Gastrocnemius medialis (tissue), 4 donors: ENCODE measurements around the gene TGFA. TPM values are rescaled to one million over a fixed set of nuclear protein-coding genes. Genes with fewer than 3 reads are reported as not detected.
A peak's percentile ranks its signal among the peaks of the same experiment; 100 is the strongest.

Experiments used
- ATAC-seq, 2 donors: fragments of 150-250 bp; one replicate each; pipeline ENCODE4 v1.9.1; 2016
- DNase-seq, 2 donors: peaks; one replicate each; pipeline ENCODE4 v3.0.0-alpha.2; 2019
- H3K27ac ChIP-seq, 4 donors: fragments of 200-600 bp; sonication (generic); 1 replicate in 1 of 4; 2 replicates in 3 of 4; pipeline ENCODE4 v1.5.1; 2016 to 2018; ENCODE audit warnings: mild to moderate bottlenecking in 2 of 4, moderate library complexity in 1 of 4
- H3K27me3 ChIP-seq, 3 donors: fragments of 200-600 bp; sonication (generic) in 2 of 3; 1 replicate in 1 of 3; 2 replicates in 2 of 3; pipeline versions ENCODE4 v1.5.1 to v1.6.0; 2016 to 2019; ENCODE audit warnings: mild to moderate bottlenecking in 1 of 3, moderate library complexity in 1 of 3
- H3K36me3 ChIP-seq, 2 donors: fragments of 200-600 bp; sonication (generic) in 1 of 2; one replicate each; pipeline ENCODE4 v1.5.1; 2017 to 2018
- H3K4me1 ChIP-seq, 2 donors: fragments of 200-600 bp; sonication (generic) in 1 of 2; one replicate each; pipeline ENCODE4 v1.5.1; 2016 to 2017; ENCODE audit warnings: mild to moderate bottlenecking in 2 of 2
- H3K4me3 ChIP-seq, 4 donors: fragments of 200-600 bp; sonication (generic) in 3 of 4; 1 replicate in 1 of 4; 2 replicates in 3 of 4; pipeline ENCODE4 v1.5.1; 2016 to 2019; ENCODE audit warnings: mild to moderate bottlenecking in 2 of 4
- H3K9me3 ChIP-seq, 3 donors: fragments of 200-600 bp; sonication (generic) in 2 of 3; 1 replicate in 1 of 3; 2 replicates in 2 of 3; pipeline ENCODE4 v1.5.1; 2016 to 2019
- POLR2A ChIP-seq, 2 donors: fragments of 450-650 bp; IDR thresholded peaks; one replicate each; pipeline ENCODE4 v1.6.1; 2017; ENCODE audit warnings: antibody characterized with exemption in 2 of 2, mild to moderate bottlenecking in 2 of 2, moderate library complexity in 2 of 2
- in situ Hi-C, 4 donors: fragments of 200-750 bp; cut with MboI; loops; one replicate each; pipeline versions ENCODE4 v1.15.0 to v1.8.0; 2017; ENCODE audit warnings: low sequenced_read_pairs in 4 of 4
- intact Hi-C: fragments of 100-400 bp; cut with DNase I; formaldehyde crosslinking; loops from one replicate; pipeline ENCODE4 v1.15.1; 2023; ENCODE audit warnings: low total_unique reads
- total RNA-seq, 4 donors: library from RNA; depleted of rRNA; stranded (reverse); fragments of >200 nt; gene quantifications; one replicate each; pipeline versions ENCODE4 v1.1.0 to v1.2.3, GENCODE V29; 2016
- TF ChIP-seq, protein P1 (sequence below), 5 experiments: fragments of 450-650 bp in 3 of 5; fragments of 200-600 bp in 2 of 5; sonication (generic) in 2 of 5; IDR thresholded peaks in 4 of 5; conservative IDR thresholded peaks in 1 of 5; 1 replicate in 4 of 5; 2 replicates in 1 of 5; pipeline ENCODE4 v1.5.1; 2016 to 2019; ENCODE audit warnings: antibody characterized with exemption in 5 of 5, mild to moderate bottlenecking in 3 of 5, moderate library complexity in 3 of 5

Gene TGFA
- total RNA-seq, 4 donors from 2014 or later, result 0.05 to 0.26 (median 0.18) TPM; not detected in 1

DNA sequence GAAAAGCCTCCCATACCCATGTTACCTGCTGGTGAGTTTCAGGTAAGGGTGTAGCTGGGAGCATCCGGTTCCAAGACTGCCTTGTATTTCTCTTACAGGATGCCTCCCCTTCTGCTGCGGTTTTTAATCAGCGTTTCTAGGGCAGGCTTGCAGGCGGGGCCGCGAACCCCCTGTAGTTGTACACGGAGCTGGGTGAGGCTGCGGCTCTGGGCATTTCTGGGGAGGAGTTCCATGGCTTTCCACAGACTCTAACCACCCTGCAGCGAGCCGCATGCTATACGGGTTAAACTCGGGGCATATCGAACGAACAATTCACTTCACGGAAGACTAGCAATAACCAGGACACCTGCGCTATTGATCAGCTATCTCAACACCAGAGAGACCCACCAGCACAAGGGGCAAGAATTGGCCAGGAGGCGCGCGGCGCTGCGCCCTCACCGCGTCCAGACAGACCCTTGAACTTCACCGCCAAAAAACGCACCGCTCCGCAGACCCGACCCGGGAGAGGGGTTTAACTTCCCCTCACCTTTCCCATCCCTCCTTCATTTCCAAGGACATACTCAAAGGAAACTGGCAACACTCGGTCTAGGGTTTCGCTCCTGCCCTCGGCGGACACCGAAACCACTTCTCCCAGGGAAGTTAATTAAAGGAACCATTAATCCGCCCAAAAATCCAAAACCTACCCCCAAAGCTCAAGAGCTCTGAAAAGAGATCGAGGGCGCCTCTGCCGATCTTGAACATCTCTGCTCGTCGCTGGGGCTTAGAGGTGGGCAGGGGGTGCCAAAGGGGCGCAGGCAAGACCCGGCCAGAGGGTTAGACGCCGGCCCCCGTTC lies 909 bp downstream of the TGFA start:
- no peak for DNase-seq
- intact Hi-C loops (no loop called here), in situ Hi-C loops (no loop called here)

DNA sequence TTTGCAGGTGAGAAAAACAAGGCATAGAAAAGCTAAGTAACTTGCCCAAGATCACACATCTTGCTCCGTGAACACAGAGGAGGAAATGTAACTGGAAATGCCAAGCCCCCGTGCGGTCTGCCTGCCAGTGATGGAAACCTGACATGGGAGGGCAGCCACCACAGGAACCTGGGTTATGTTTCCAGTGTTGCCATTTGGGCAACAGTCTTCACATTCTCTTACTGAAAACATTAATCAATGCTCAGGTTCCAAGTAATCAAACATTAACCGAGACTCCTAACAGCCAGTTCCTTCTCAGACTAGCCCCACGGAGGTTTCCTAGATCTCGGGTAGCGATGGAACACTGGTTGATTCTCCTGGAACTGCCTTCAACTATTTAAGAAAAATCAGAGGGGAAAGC lies 2.5 kb downstream of the TGFA start:
- DNase-seq (no peak), ATAC-seq (no peak)
- H3K27ac ChIP-seq, result no peak overlapping the region
- H3K36me3 ChIP-seq, result no peaks in the 10 kb centered on the region
- peaks cover 7 to 14% of the 10 kb centered on the region in 2 donors for H3K4me1 ChIP-seq
- in situ Hi-C loops (no loop called here), intact Hi-C loops (no loop called here)
- H3K4me3 ChIP-seq, result no peak overlapping the region
- peaks cover 39 to 47% (median 43%) of the 10 kb centered on the region in 3 donors for H3K27me3 ChIP-seq
- TF ChIP-seq, protein P1, sequence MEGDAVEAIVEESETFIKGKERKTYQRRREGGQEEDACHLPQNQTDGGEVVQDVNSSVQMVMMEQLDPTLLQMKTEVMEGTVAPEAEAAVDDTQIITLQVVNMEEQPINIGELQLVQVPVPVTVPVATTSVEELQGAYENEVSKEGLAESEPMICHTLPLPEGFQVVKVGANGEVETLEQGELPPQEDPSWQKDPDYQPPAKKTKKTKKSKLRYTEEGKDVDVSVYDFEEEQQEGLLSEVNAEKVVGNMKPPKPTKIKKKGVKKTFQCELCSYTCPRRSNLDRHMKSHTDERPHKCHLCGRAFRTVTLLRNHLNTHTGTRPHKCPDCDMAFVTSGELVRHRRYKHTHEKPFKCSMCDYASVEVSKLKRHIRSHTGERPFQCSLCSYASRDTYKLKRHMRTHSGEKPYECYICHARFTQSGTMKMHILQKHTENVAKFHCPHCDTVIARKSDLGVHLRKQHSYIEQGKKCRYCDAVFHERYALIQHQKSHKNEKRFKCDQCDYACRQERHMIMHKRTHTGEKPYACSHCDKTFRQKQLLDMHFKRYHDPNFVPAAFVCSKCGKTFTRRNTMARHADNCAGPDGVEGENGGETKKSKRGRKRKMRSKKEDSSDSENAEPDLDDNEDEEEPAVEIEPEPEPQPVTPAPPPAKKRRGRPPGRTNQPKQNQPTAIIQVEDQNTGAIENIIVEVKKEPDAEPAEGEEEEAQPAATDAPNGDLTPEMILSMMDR (IDR thresholded peaks at IDR 0.05 in 4 of 5, conservative IDR thresholded peaks at IDR 0.05 in 1 of 5), result no peak
- TF ChIP-seq POLR2A (IDR thresholded peaks at IDR 0.05), result no peak
- H3K9me3 ChIP-seq, result no peaks in the 10 kb centered on the region

More for the DNA sequence above, 909 bp downstream of the TGFA start:
- H3K27ac ChIP-seq, result no peak overlapping the region
- no peaks in the 10 kb centered on the region for H3K36me3 ChIP-seq
- H3K27me3 ChIP-seq, result peaks cover 39 to 47% (median 43%) of the 10 kb centered on the region in 3 donors
- peaks cover 7 to 14% of the 10 kb centered on the region in 2 donors for H3K4me1 ChIP-seq
- H3K4me3 ChIP-seq, result peak overlapping the region; percentile 60 to 78 (median 67)
- H3K9me3 ChIP-seq, result no peaks in the 10 kb centered on the region
- TF ChIP-seq, protein P1 (IDR thresholded peaks at IDR 0.05 in 4 of 5, conservative IDR thresholded peaks at IDR 0.05 in 1 of 5), result no peak
- no peak for TF ChIP-seq POLR2A (IDR thresholded peaks at IDR 0.05)
- ATAC-seq, result no peak

DNA sequence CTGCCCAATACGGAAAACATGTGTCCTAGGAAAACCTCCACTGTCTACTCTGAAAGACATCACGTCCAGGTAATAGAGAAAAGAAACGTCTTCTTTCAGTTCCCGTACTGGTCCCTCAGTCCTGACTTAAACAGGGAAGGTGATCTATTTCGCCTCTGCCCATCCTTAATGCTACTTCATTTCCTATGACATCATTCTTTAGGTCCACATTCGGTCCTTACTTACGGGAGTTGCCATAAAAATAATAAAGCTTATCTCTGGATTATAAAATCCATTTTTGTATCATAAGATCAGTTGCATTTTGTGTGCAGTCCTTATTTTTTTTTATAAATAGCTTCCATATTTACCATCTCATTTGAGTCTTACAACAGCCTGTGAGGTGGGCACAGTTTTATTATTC lies 3.7 kb downstream of the TGFA start:
- TF ChIP-seq, protein P1 (IDR thresholded peaks at IDR 0.05 in 4 of 5, conservative IDR thresholded peaks at IDR 0.05 in 1 of 5), result no peak
- TF ChIP-seq POLR2A (IDR thresholded peaks at IDR 0.05), result no peak
- DNase-seq (no peak), ATAC-seq (no peak)
- in situ Hi-C loops, result no loop called here
- no peak overlapping the region for H3K27ac ChIP-seq
- peaks cover 39 to 47% (median 43%) of the 10 kb centered on the region in 3 donors for H3K27me3 ChIP-seq
- no peaks in the 10 kb centered on the region for H3K9me3 ChIP-seq
- intact Hi-C loops, result no loop called here
- no peaks in the 10 kb centered on the region for H3K36me3 ChIP-seq
- no peak overlapping the region for H3K4me3 ChIP-seq
- H3K4me1 ChIP-seq, result peaks cover 7 to 14% of the 10 kb centered on the region in 2 donors

DNA sequence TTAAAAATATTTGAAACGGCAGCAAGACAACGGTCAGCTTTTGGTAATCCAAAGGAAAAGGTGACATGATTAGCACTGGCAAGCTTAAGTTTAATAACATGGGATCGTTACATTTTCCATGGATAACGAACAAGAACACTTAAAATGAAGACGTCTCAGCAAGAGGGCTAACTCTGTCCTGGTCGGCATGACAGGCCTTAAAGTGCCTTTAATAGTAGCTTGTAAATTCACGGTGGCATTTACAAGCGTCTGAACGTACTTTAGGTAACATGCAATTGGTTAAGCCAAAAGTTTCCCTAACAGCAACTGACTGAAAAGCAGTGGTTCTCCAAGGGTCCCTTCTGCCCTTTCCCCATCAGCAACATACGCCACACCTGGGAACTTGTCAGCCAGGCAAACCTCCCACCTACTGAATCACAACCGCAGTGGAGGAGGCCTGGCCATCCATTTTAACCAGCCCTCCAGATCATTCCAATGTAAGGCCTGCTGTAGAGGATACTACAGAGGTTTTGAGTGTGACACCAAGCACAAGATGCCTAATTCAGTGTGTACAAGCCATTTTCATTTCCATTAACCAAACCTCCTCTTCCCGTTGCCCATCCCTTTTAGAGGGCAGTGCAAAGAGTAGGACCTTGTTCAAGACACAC lies 4.4 kb downstream of the TGFA start:
- intact Hi-C loops, result no loop called here
- H3K27me3 ChIP-seq, result peaks cover 39 to 47% (median 43%) of the 10 kb centered on the region in 3 donors

More for the DNA sequence above, 4.4 kb downstream of the TGFA start:
- H3K4me1 ChIP-seq, result peaks cover 7 to 14% of the 10 kb centered on the region in 2 donors
- H3K4me3 ChIP-seq, result no peak overlapping the region
- H3K36me3 ChIP-seq, result no peaks in the 10 kb centered on the region
- H3K9me3 ChIP-seq, result no peaks in the 10 kb centered on the region
- in situ Hi-C loops, result no loop called here
- ATAC-seq, result no peak
- no peak for DNase-seq
- H3K27ac ChIP-seq, result no peak overlapping the region
- TF ChIP-seq, protein P1 (IDR thresholded peaks at IDR 0.05 in 4 of 5, conservative IDR thresholded peaks at IDR 0.05 in 1 of 5), result no peak
- no peak for TF ChIP-seq POLR2A (IDR thresholded peaks at IDR 0.05)
